Gastrocnemius medialis (tissue), 4 donors: ENCODE results near the gene SPDYE11.
"Not testable (repeated sequence)": the region's sequence is repeated elsewhere in the genome, so short reads cannot be mapped to it uniquely, and the experiment has no call there.

Experiments used
- POLR2A ChIP-seq, 2 donors: fragments of 450-650 bp; IDR thresholded peaks; one replicate each; pipeline ENCODE4 v1.6.1; 2017; ENCODE audit warnings: antibody characterized with exemption in 2 of 2, mild to moderate bottlenecking in 2 of 2, moderate library complexity in 2 of 2
- TF ChIP-seq, protein P1 (sequence below), 5 experiments: fragments of 450-650 bp in 3 of 5; fragments of 200-600 bp in 2 of 5; sonication (generic) in 2 of 5; IDR thresholded peaks in 4 of 5; conservative IDR thresholded peaks in 1 of 5; 1 replicate in 4 of 5; 2 replicates in 1 of 5; pipeline ENCODE4 v1.5.1; 2016 to 2019; ENCODE audit warnings: antibody characterized with exemption in 5 of 5, mild to moderate bottlenecking in 3 of 5, moderate library complexity in 3 of 5

DNA sequence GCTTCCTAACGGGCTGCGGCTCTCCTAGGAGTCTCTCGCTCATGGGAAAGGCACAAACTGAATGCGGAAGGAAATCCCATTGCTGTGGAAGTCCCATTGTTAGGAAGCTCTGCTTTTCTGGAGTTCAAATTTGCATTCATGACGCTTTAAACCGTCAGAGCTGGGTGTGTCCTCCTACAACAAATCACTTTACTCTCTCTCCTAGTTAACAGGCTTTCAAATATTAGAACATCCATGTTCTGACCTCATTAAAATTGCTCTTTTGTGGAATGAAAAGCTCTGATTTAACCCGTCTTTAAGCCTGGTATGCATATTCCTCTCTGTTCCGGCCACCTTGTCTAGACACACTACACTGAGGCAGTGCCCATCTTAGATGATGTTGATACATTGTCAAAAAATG lies 28.0 kb downstream of the SPDYE11 start, which contains the start of gene SPDYE8:
- TF ChIP-seq POLR2A (IDR thresholded peaks at IDR 0.05): not testable (repeated sequence)
- TF ChIP-seq, protein P1, sequence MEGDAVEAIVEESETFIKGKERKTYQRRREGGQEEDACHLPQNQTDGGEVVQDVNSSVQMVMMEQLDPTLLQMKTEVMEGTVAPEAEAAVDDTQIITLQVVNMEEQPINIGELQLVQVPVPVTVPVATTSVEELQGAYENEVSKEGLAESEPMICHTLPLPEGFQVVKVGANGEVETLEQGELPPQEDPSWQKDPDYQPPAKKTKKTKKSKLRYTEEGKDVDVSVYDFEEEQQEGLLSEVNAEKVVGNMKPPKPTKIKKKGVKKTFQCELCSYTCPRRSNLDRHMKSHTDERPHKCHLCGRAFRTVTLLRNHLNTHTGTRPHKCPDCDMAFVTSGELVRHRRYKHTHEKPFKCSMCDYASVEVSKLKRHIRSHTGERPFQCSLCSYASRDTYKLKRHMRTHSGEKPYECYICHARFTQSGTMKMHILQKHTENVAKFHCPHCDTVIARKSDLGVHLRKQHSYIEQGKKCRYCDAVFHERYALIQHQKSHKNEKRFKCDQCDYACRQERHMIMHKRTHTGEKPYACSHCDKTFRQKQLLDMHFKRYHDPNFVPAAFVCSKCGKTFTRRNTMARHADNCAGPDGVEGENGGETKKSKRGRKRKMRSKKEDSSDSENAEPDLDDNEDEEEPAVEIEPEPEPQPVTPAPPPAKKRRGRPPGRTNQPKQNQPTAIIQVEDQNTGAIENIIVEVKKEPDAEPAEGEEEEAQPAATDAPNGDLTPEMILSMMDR (IDR thresholded peaks at IDR 0.05 in 4 of 5, conservative IDR thresholded peaks at IDR 0.05 in 1 of 5): not testable (repeated sequence)
